Measurements from ENCODE around the gene RCHY1.
"Not testable (repeated sequence)": the region's sequence is repeated elsewhere in the genome, so short reads cannot be mapped to it uniquely, and the experiment has no call there.

Gene RCHY1

GRCh38 chr4:75514949-75515612 lies 878 bp upstream of the RCHY1 start:
- no peak for DNase-seq

- DNase-seq = no peak
Observed at GRCh38 chr4:75513526-75514130, 575 bp downstream of the RCHY1 start.

GRCh38 chr4:75512386-75513211 lies 1.6 kb downstream of the RCHY1 start:
- peak; percentile 20 for DNase-seq

GRCh38 chr4:75511841-75512240 lies 2.4 kb downstream of the RCHY1 start:
- no peak for DNase-seq

DNA sequence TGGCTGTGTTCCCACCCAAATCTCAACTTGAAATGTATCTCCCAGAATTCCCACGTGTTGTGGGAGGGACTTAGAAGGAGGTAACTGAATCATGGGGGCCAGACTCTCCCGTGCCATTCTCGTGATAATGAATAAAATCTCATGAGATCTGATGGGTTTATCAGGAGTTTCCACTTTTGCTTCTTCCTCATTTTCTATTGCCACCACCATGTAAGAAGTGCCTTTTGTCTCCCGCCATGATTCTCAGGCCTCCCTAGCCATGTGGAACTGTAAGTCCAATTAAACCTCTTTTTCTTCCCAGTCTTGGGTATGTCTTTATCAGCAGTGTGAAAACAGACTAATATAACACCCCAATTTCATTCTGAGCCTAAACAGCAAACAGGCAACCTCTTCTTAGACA lies 4.6 kb downstream of the RCHY1 start:
- not testable (repeated sequence) for DNase-seq

DNA sequence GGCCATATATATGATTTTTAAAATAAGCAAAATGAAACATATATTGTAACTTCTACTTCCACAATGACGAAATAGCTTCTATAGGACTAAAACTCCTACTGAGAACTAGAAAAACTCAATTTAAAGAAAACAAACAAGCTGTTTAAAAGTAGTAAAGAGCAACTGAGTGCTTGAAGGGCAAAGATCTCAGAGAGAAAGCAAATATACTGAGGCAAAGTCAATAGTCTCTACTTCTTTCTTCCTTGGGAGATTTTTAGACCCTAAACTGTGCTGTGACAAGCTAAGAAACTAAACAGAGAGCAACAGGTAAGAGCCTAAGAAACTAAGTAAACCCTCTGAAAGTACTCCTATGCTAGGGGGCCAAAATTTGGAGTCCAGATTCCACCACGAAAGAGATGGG lies 8.6 kb downstream of the RCHY1 start:
- DNase-seq = no peak

GRCh38 chr4:75502671-75503070 lies 11.5 kb downstream of the RCHY1 start:
- no peak for DNase-seq

- DNase-seq = no peak
Observed at GRCh38 chr4:75499900-75500299, 14.3 kb downstream of the RCHY1 start.

DNA sequence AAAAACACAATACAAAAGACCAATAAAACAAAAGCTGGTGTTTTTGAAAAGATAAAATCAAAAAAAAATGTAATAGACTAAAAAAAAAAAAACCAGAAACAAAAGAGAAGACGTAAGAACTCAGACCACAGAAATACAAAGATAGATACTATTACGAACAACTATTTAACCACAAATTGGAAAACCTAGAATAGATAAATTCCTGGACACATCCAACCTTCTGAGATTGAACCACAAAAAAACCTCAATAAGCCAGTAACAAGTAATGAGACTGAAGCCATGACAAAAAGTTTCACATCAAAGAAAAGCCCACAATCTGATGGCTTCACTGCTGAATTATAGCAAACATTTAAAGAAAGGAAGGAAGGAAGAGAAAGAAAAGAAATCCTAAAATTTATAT lies 16.2 kb downstream of the RCHY1 start:
- no peak for DNase-seq

DNA sequence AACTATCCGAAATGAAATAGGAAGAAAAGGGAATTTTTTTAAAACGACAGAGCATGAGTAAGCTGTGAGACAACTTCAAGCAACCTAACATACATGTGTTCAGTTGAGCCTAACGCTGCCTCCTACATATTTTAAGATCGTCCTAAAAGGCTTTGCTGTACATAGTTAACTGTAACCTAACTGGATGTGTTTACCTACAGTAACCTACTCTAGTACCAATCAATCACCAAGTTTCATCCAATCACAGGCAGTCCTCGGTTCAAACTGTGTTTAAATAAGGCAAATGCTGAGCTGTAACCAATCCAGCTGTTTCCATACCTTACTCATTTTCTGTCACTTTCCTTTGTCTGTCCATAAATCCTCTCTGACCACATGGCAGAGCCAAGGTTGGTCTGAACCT lies 17.1 kb downstream of the RCHY1 start:
- no peak for DNase-seq

- DNase-seq = no peak
Observed at GRCh38 chr4:75496406-75496805, 17.8 kb downstream of the RCHY1 start.

- DNase-seq = no peak
Observed at GRCh38 chr4:75495476-75495875, 18.7 kb downstream of the RCHY1 start.

GRCh38 chr4:75494563-75494962 lies 19.6 kb downstream of the RCHY1 start:
- no peak for DNase-seq

DNA sequence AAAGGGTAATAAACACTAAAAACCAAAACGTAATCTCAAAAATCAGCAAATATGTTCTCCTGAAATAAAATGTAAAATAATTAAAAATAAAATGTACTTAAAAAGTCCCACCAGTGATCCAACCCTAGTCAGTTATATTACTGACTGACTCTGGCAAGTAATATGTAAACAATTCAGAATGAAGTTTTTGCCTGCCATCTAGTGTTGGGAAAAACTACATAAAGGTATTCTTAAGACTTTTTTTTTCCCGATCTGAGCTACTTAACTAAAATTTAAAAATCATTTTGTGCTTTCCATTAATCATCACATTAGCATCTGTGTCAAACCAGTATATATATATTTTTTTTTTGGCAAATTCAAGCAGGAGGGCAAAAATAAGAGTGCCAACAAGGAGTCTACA lies 24.0 kb downstream of the RCHY1 start:
- DNase-seq = peak; percentile 41

- no peak for DNase-seq
Observed at GRCh38 chr4:75484190-75484589, 30.0 kb downstream of the RCHY1 start.

DNA sequence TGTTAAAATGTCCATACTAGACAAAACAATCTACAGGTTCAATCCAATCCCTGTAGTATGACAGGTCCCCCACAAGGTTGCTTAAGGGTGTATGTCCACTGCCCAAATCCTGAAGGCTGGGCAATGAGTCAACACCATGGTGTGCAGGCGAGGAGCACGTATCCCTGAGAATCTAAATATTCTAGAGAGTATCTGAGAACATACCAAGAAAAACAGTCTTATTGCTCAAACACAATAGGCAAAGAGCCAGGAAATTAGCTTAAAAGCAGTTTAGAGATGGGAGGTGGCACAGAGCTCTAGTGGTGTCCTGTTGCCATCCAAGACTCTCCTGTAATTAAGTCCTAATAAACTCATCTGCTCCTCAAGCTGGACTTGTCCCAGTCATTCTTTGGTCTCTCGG lies 37.0 kb downstream of the RCHY1 start:
- DNase-seq = no peak

- no peak for DNase-seq
Observed at GRCh38 chr4:75470738-75471137, 43.5 kb downstream of the RCHY1 start.

- DNase-seq = no peak
Observed at GRCh38 chr4:75469896-75470295, 44.3 kb downstream of the RCHY1 start.

GRCh38 chr4:75457365-75457764 lies 56.8 kb downstream of the RCHY1 start:
- no peak for DNase-seq

DNA sequence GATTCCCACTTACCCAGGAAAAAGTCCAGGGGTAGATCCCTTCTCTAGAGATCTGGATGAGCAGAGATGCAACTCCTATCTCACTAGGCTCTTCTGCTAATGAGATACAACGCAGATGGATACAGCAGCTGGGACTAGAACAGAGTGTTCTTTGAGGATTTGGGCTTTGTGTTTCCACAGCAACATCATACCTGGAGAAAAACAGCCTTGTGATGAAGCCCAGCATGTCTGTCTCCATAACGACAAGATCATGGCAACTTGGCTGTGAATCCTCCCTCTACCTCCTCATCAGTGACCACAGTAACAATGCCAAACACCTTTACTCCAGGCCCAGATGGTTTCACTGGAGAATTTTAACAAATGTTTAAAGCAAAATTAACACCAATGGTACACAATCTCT lies 80.1 kb downstream of the RCHY1 start:
- no peak for DNase-seq

DNA sequence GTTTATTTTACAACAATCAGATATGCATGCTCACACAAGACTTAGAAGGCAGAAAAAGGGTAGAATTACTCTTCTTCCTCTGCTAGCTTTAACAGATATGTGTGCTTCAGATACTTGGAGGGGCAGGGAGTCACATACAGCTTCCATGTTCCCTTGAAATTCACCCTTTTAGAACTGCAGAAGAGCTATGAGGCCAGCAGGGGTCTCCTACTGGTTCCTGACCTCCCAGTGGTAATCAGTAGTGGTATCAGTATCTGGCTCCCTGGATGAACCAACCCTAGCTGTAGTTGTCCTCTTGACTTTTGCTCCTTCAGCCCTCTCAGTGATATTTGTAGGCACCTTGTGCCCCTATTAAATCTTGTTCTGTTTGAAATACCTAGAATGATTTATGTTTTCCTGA lies 81.5 kb downstream of the RCHY1 start:
- DNase-seq = no peak

- peak; percentile 49 for DNase-seq
Observed at GRCh38 chr4:75429208-75429607, 85.0 kb downstream of the RCHY1 start.

Data from eye (tissue), 1 donor.